Vagina (tissue), 2 donors: ENCODE results near the gene CALHM6. TPM values are rescaled to one million over a fixed set of nuclear protein-coding genes. Genes with fewer than 3 reads are reported as not detected.

Experiments used
- DNase-seq, 2 donors: peaks; one replicate each; pipeline ENCODE4 v3.0.0-alpha.2; 2017; ENCODE audit errors: extremely low spot score in 2 of 2
- H3K27ac ChIP-seq: fragments of 200-600 bp; sonication (generic); one replicate; pipeline ENCODE4 v1.5.1; 2019
- H3K27me3 ChIP-seq: fragments of 200-600 bp; sonication (generic); one replicate; pipeline ENCODE4 v1.5.1; 2019
- H3K36me3 ChIP-seq, 2 donors: fragments of 200-600 bp; sonication (generic); one replicate each; pipeline ENCODE4 v1.5.1; 2017 to 2019
- H3K4me1 ChIP-seq: fragments of 200-600 bp; sonication (generic); one replicate; pipeline ENCODE4 v1.5.1; 2019
- H3K4me3 ChIP-seq, 2 donors: fragments of 200-600 bp; sonication (generic); 1 replicate in 1 of 2; 2 replicates in 1 of 2; pipeline ENCODE4 v1.5.1; 2016 to 2019
- H3K9me3 ChIP-seq: fragments of 200-600 bp; sonication (generic); one replicate; pipeline ENCODE4 v1.5.1; 2019
- POLR2A ChIP-seq, 2 donors: fragments of 450-650 bp; IDR thresholded peaks; one replicate each; pipeline ENCODE4 v1.6.1; 2017; ENCODE audit warnings: antibody characterized with exemption in 2 of 2, mild to moderate bottlenecking in 2 of 2, moderate library complexity in 2 of 2
- POLR2AphosphoS5 ChIP-seq, 2 donors: sonication (generic); formaldehyde crosslinking; IDR thresholded peaks; one replicate each; pipeline ENCODE4 v1.9.0; 2017; ENCODE audit warnings: antibody characterized with exemption in 2 of 2, mild to moderate bottlenecking in 2 of 2, low read depth in 1 of 2; ENCODE audit not compliant: insufficient read depth in 1 of 2
- intact Hi-C: fragments of 100-400 bp; cut with DNase I; formaldehyde crosslinking; loops from one replicate; pipeline ENCODE4 v1.15.1; 2023
- total RNA-seq: library from RNA; depleted of rRNA; stranded (reverse); fragments of >200 nt; gene quantifications from one replicate; pipeline ENCODE4 v1.2.3, GENCODE V29; 2016
- TF ChIP-seq, protein P1 (sequence below), 3 experiments: fragments of 450-650 bp in 2 of 3; fragments of 200-600 bp in 1 of 3; sonication (generic) in 1 of 3; IDR thresholded peaks; one replicate each; pipeline ENCODE4 v1.5.1; 2017 to 2019; ENCODE audit warnings: antibody characterized with exemption in 3 of 3, mild to moderate bottlenecking in 2 of 3, moderate library complexity in 2 of 3

CALHM6 gene
- total RNA-seq, 1 donor from 2014 or later, result not detected

DNA sequence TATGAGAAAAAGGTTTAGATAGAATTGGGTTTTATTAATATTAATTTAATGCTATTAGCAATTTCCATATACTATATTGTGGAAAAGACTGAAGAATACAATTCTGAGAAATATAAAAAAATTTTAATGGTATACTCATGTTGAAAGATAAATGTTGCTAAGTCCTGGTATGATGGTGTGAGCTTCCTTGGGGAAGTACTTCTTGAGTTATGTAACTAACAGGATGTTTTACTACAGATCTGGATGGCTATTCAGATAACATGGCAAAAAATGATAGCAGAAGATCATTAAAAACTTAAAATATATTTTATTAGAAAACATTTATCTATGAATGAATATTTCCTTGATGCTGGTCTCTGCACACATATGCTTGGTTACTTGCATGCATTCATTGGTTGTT, 23.5 kb upstream of the CALHM6 start:
- Histone ChIP-seq H3K36me3 (peaks cover 0 to 8% of the 10 kb centered on the region in 2 donors), H3K9me3 (no peaks in the 10 kb centered on the region), H3K4me1 (no peaks in the 10 kb centered on the region), H3K4me3 (no peak overlapping the region), H3K27me3 (no peaks in the 10 kb centered on the region), H3K27ac (no peak overlapping the region)
- TF ChIP-seq, protein P1, sequence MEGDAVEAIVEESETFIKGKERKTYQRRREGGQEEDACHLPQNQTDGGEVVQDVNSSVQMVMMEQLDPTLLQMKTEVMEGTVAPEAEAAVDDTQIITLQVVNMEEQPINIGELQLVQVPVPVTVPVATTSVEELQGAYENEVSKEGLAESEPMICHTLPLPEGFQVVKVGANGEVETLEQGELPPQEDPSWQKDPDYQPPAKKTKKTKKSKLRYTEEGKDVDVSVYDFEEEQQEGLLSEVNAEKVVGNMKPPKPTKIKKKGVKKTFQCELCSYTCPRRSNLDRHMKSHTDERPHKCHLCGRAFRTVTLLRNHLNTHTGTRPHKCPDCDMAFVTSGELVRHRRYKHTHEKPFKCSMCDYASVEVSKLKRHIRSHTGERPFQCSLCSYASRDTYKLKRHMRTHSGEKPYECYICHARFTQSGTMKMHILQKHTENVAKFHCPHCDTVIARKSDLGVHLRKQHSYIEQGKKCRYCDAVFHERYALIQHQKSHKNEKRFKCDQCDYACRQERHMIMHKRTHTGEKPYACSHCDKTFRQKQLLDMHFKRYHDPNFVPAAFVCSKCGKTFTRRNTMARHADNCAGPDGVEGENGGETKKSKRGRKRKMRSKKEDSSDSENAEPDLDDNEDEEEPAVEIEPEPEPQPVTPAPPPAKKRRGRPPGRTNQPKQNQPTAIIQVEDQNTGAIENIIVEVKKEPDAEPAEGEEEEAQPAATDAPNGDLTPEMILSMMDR (IDR thresholded peaks at IDR 0.05), result no peak
- TF ChIP-seq POLR2A (IDR thresholded peaks at IDR 0.05), result no peak
- intact Hi-C loops, result no loop called here
- no peak for DNase-seq

- TF ChIP-seq, protein P1 (IDR thresholded peaks at IDR 0.05), result no peak
- no peak for TF ChIP-seq POLR2AphosphoS5 (IDR thresholded peaks at IDR 0.05; ENCODE audit: insufficient read depth in 1 of 2, low read depth in 1 of 2)
- Histone ChIP-seq H3K9me3 (no peaks in the 10 kb centered on the region), H3K4me3 (no peak overlapping the region), H3K27me3 (no peaks in the 10 kb centered on the region), H3K4me1 (no peaks in the 10 kb centered on the region), H3K36me3 (peaks cover 0 to 8% of the 10 kb centered on the region in 2 donors), H3K27ac (no peak overlapping the region)
- no peak for DNase-seq
- intact Hi-C loops, result no loop called here
Measured at GRCh38 chr6:116438590-116439448, 22.4 kb upstream of the CALHM6 start.

- Histone ChIP-seq H3K4me3 (no peak overlapping the region), H3K27ac (no peak overlapping the region), H3K27me3 (no peaks in the 10 kb centered on the region), H3K4me1 (no peaks in the 10 kb centered on the region), H3K9me3 (no peaks in the 10 kb centered on the region), H3K36me3 (peaks cover 0 to 8% of the 10 kb centered on the region in 2 donors)
- DNase-seq, result no peak
- intact Hi-C loops, result no loop called here
- TF ChIP-seq, protein P1 (IDR thresholded peaks at IDR 0.05), result no peak
- no peak for TF ChIP-seq POLR2A (IDR thresholded peaks at IDR 0.05)
- TF ChIP-seq POLR2AphosphoS5 (IDR thresholded peaks at IDR 0.05; ENCODE audit: insufficient read depth in 1 of 2, low read depth in 1 of 2), result no peak
Measured at GRCh38 chr6:116439522-116440051, 21.6 kb upstream of the CALHM6 start.

GRCh38 chr6:116443105-116443504, 18.1 kb upstream of the CALHM6 start:
- no peaks in the 10 kb centered on the region for H3K36me3 ChIP-seq
- peaks cover 6% of the 10 kb centered on the region for H3K4me1 ChIP-seq
- intact Hi-C loops, result no loop called here
- no peak for TF ChIP-seq POLR2A (IDR thresholded peaks at IDR 0.05)
- no peak for TF ChIP-seq POLR2AphosphoS5 (IDR thresholded peaks at IDR 0.05; ENCODE audit: insufficient read depth in 1 of 2, low read depth in 1 of 2)
- TF ChIP-seq, protein P1 (IDR thresholded peaks at IDR 0.05), result no peak
- no peaks in the 10 kb centered on the region for H3K27me3 ChIP-seq
- H3K4me3 ChIP-seq, result no peak overlapping the region
- DNase-seq, result no peak
- H3K27ac ChIP-seq, result no peak overlapping the region
- H3K9me3 ChIP-seq, result no peaks in the 10 kb centered on the region

DNA sequence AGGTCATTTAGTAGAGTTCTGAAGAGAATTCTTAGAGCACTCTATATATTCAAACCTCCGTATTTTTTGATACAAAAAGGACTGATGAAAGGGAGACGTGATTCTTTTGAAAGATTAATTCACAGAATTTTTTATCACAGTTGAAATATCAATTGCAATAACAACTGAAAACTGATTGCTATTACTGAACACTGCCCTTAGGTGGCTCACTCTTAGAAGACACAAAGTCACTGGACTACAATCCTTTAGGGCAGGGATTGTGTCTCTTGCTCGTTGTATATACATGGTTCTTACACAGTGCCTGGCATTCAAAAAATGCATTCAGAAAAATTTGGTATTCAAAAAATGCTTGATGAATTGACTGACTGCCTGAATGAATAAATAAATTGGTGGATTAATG, 17.1 kb upstream of the CALHM6 start:
- Histone ChIP-seq H3K9me3 (no peaks in the 10 kb centered on the region), H3K27me3 (no peaks in the 10 kb centered on the region), H3K36me3 (no peaks in the 10 kb centered on the region), H3K27ac (no peak overlapping the region), H3K4me1 (peaks cover 6% of the 10 kb centered on the region), H3K4me3 (no peak overlapping the region)
- intact Hi-C loops, result no loop called here
- DNase-seq, result no peak
- TF ChIP-seq POLR2AphosphoS5 (IDR thresholded peaks at IDR 0.05; ENCODE audit: insufficient read depth in 1 of 2, low read depth in 1 of 2), result no peak
- TF ChIP-seq, protein P1 (IDR thresholded peaks at IDR 0.05), result peak in 1 of 3 experiments; percentile 19
- TF ChIP-seq POLR2A (IDR thresholded peaks at IDR 0.05), result no peak
